Lower lobe of right lung (tissue), 2 donors: ENCODE measurements around the gene GARRE1. TPM values are rescaled to one million over a fixed set of nuclear protein-coding genes. Genes with fewer than 3 reads are reported as not detected.
"Not testable (repeated sequence)": the region's sequence is repeated elsewhere in the genome, so short reads cannot be mapped to it uniquely, and the experiment has no call there.

Experiments used
- ATAC-seq, 2 donors: fragments of 200-7000 bp; cut with Tn5 transposase; one replicate each; pipeline ENCODE4 v1.9.1; 2020 to 2022; ENCODE audit warnings: mild to moderate bottlenecking in 2 of 2, moderate library complexity in 2 of 2
- DNase-seq: peaks from one replicate; pipeline ENCODE4 v3.0.0-alpha.2; 2020
- H3K27ac ChIP-seq: fragments of 200-600 bp; one replicate; pipeline ENCODE4 v1.8.0; 2022
- H3K27me3 ChIP-seq: fragments of 200-600 bp; one replicate; pipeline ENCODE4 v1.8.0; 2022; ENCODE audit warnings: low read depth
- H3K36me3 ChIP-seq: fragments of 200-600 bp; one replicate; pipeline ENCODE4 v1.8.0; 2022; ENCODE audit warnings: mild to moderate bottlenecking
- H3K4me1 ChIP-seq: fragments of 200-600 bp; one replicate; pipeline ENCODE4 v1.8.0; 2022
- H3K4me3 ChIP-seq: fragments of 200-600 bp; one replicate; pipeline ENCODE4 v1.8.0; 2022; ENCODE audit warnings: mild to moderate bottlenecking
- H3K9me3 ChIP-seq: fragments of 200-600 bp; one replicate; pipeline ENCODE4 v1.8.0; 2022
- CTCF ChIP-seq: fragments of 200-600 bp; IDR thresholded peaks from one replicate; pipeline ENCODE4 v1.8.0; 2022; ENCODE audit warnings: antibody characterized with exemption, mild to moderate bottlenecking
- intact Hi-C: fragments of 100-400 bp; cut with DNase I; formaldehyde crosslinking; loops from one replicate; pipeline ENCODE4 v1.11.0; 2022
- total RNA-seq: library from RNA; stranded (reverse); fragmentation: NEBNext Ultra II Directional; extraction: Animal tissue kit (Norgen Biotek cat#: 25700); gene quantifications from one replicate; pipeline ENCODE4 v1.2.1, GENCODE V29; 2021
- donor health status: DM: no; HTN: yes; CAD: no; lungs with severe emphysema.

The GARRE1 gene
- total RNA-seq, 1 donor from 2014 or later = 31.2 TPM

- H3K27me3 ChIP-seq = no peaks in the 10 kb centered on the region
- TF ChIP-seq CTCF = peak; percentile 43
- H3K4me3 ChIP-seq = no peak overlapping the region
- ATAC-seq = peak; percentile 97
- no peak overlapping the region for H3K27ac ChIP-seq
- H3K4me1 ChIP-seq = no peaks in the 10 kb centered on the region
- DNase-seq = peak; percentile 83
- no peaks in the 10 kb centered on the region for H3K9me3 ChIP-seq
- H3K36me3 ChIP-seq = no peaks in the 10 kb centered on the region
- intact Hi-C loops = no loop called here
Observed at GRCh38 chr19:34241513-34242337, 12.6 kb upstream of the GARRE1 start.

- H3K36me3 ChIP-seq, intact Hi-C loops, DNase-seq, H3K27me3 ChIP-seq, H3K4me1 ChIP-seq, ATAC-seq, H3K9me3 ChIP-seq, H3K4me3 ChIP-seq, H3K27ac ChIP-seq: not testable (repeated sequence)
Observed at GRCh38 chr19:34243138-34243875, 11.0 kb upstream of the GARRE1 start.

DNA sequence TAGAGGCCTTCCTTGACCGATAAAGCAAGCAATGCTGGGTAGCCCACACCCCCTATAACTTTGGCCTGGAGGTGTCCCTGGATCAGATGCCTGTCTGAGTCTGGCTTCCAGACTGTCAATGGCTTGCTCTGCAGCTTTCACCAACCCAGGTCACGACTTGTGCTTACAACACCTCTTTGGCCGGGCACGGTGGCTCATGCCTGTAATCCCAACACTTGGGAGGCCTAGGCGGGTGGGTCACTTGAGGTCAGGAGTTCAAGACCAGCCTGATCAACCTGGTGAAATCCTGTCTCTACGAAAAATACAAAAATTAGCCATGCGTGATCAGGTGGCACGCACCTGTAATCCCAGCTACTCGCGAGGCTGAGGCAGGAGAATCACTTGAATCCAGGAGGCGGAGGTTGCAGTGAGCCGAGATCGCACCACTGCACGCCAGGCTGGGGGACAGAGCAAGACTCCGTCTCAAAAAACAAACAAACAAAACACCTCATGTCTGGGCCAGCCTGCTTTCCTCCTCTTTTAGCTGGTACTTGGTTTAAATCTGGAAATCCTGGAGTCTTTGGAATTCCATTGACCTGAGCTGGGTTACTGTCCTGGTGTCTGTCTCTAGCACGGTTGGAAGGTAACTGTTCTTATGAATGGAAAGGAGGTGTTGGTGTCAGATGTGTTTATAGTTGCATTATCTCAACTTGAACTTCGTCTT, 10.3 kb upstream of the GARRE1 start:
- Histone ChIP-seq H3K4me1 (no peaks in the 10 kb centered on the region), H3K36me3 (no peaks in the 10 kb centered on the region), H3K4me3 (no peak overlapping the region), H3K27me3 (no peaks in the 10 kb centered on the region), H3K9me3 (no peaks in the 10 kb centered on the region), H3K27ac (no peak overlapping the region)
- ATAC-seq (no peak), DNase-seq (no peak)
- TF ChIP-seq CTCF = no peak
- intact Hi-C loops = no loop called here

DNA sequence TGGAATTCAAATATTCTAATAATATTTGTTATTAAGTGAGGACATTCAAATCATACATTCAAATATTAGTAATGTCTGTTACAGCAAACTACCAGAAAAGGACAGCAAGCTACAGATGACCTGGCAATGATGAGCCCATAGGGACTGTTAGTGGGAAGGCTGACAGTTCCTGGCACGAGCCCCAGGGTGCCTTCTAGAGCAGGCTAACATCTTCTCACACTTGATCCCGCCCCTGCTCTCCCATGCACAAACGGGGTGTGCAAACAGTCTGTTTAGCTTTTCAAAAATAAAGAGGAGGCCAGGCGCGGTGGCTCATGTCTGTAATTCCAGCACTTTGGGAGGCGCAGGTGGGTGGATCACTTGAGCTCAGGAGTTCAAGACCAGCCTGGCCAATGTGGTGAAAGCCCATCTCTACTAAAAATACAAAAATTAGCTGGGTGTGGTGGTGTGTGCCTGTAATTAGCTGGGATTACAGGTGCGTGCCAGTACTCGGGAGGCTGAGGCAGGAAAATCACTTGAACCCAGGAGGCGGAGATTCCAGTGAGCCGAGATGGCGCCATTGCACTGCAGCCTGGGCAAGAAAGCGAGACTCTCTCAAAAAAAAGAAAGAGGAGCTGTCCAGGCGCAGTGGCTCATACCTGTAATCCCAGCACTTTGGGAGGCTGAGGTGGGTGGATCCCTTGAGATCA, 9.6 kb upstream of the GARRE1 start:
- Histone ChIP-seq H3K27ac (no peak overlapping the region), H3K4me3 (no peak overlapping the region), H3K9me3 (no peaks in the 10 kb centered on the region), H3K27me3 (no peaks in the 10 kb centered on the region), H3K36me3 (no peaks in the 10 kb centered on the region), H3K4me1 (no peaks in the 10 kb centered on the region)
- intact Hi-C loops = no loop called here
- ATAC-seq (no peak), DNase-seq (no peak)
- TF ChIP-seq CTCF = no peak

- DNase-seq (no peak), ATAC-seq (no peak)
- intact Hi-C loops = no loop called here
- Histone ChIP-seq H3K9me3 (no peaks in the 10 kb centered on the region), H3K36me3 (no peaks in the 10 kb centered on the region), H3K27ac (no peak overlapping the region), H3K27me3 (no peaks in the 10 kb centered on the region), H3K4me3 (no peak overlapping the region), H3K4me1 (no peaks in the 10 kb centered on the region)
- no peak for TF ChIP-seq CTCF
Observed at GRCh38 chr19:34246340-34246739, 8.0 kb upstream of the GARRE1 start.
